H1 (cell line): ENCODE results near the gene LRP2BP. TPM values are rescaled to one million over a fixed set of nuclear protein-coding genes. Genes with fewer than 3 reads are reported as not detected.

Source experiments
- ATF2 ChIP-seq: IDR thresholded peaks from 2 replicates; pipeline ENCODE4 v1.6.1; 2012; ENCODE audit warnings: low read length, inconsistent platforms
- BCL11A ChIP-seq, 2 experiments: IDR thresholded peaks; one replicate each; pipeline ENCODE4 v1.6.1; 2011; ENCODE audit warnings: low read depth in 2 of 2, low read length in 2 of 2, mild to moderate bottlenecking in 2 of 2
- CHD7 ChIP-seq: fragments of 300-600 bp; sonication (generic); IDR thresholded peaks from 2 replicates; pipeline ENCODE4 v1.7.1; 2012; ENCODE audit warnings: low read length, moderate library complexity, mild to moderate bottlenecking, inconsistent platforms; ENCODE audit not compliant: insufficient replicate concordance
- JUND ChIP-seq: IDR thresholded peaks from 2 replicates; pipeline ENCODE4 v1.6.1; 2011; ENCODE audit warnings: mild to moderate bottlenecking, improper control_type of control experiment, low read length
- MAFK ChIP-seq: IDR thresholded peaks from 2 replicates; pipeline ENCODE4 v1.6.1; 2012; ENCODE audit warnings: low read depth, mild to moderate bottlenecking, improper control_type of control experiment, low read length
- polyA plus RNA-seq, 7 experiments: library from polyadenylated mRNA; depleted of rRNA in 3 of 7; stranded (reverse) in 5 of 7; unstranded in 2 of 7; fragments of >200 nt in 5 of 7; fragments of 200-250 nt in 2 of 7; gene quantifications; 1 replicate in 5 of 7; 2 replicates in 1 of 7; 4 replicates in 1 of 7; pipeline versions ENCODE4 v1.2.1 to v1.2.3, GENCODE V29; 2011 to 2013; ENCODE audit warnings: missing spikeins in 2 of 7, mixed read lengths in 2 of 7
- total RNA-seq: library from RNA; stranded (reverse); fragmentation: NEBNext Ultra II Directional; extraction: Animal tissue kit (Norgen Biotek cat#: 25700); gene quantifications from 2 replicates; pipeline ENCODE4 v1.2.1, GENCODE V29; 2021

The LRP2BP gene
- total and polyA plus RNA-seq, 2 of the 8 experiments (the other 6 are each of a cell fraction or from before 2014, with no cell fraction given), result 0.12 to 0.30 TPM

GRCh38 chr4:185346975-185347601, 48.6 kb downstream of the LRP2BP start (continued):
- TF ChIP-seq CHD7 (no peak), ATF2 (no peak), MAFK (no peak), JUND (no peak), BCL11A (IDR thresholded peaks at IDR 0.05; ENCODE audit: low read depth in 2 of 2, low read length in 2 of 2) (no peak)
